Measurements from ENCODE around the gene SPATA9. TPM values are rescaled to one million over a fixed set of nuclear protein-coding genes. Genes with fewer than 3 reads are reported as not detected.
A peak's percentile ranks its signal among the peaks of the same experiment; 100 is the strongest.

The SPATA9 gene
- total RNA-seq, 1 experiment from 2014 or later, result not detected

DNA sequence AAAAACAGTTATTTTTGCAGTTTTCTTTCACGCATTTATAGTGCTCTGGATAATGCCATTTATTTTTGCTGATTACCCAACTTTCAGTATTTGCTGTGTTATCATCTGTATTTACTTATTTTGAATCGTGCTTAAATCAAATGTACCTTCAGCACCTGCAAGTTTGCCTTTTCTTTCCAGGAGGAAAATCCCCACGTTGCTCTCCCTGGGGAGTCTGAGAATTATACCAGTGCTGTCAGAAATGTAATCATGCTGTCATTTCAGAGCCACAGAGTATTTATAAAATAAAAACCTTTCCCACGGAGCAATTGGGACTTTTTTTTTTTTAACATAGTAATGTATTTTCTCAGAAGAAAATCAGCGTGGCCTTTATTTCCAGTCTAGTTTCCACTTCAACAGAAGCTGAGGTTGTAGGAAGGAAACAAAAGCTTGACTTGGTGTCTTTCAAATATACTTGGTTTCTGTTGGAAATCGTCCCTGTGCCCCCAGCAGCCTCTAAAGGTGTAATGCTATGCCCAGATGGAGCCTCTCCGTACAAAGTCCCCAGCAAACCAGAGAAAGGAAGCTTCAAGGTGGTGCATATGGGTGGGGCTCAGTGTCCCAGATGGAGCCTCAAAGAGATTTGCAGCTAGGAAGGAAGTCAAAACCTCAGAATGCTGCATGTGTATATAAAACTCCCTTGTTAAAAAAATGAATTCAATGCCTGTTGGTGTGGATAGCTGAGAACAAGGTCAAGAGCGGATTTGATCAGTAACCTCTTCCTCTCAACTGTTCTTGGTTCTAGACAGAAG lies 60.8 kb downstream of the SPATA9 start:
- Mint-ChIP-seq H3K9me3 (peaks cover 0 to 5% of the 10 kb centered on the region in 2 experiments; a peak in 2 of 5 replicates), H3K27me3 (ENCODE audit: low read depth) (peaks cover 65% of the 10 kb centered on the region), H3K27ac (no peak overlapping the region), H3K4me3 (peak overlapping the region; percentile 61 to 80), H3K36me3 (ENCODE audit: insufficient read depth in 1 of 3, low read depth in 3 of 3) (peaks cover 0 to 3% (median 0%) of the 10 kb centered on the region in 3 experiments; a peak in 2 of 7 replicates), H3K4me1 (peaks cover 14% of the 10 kb centered on the region in 2 experiments)
- Histone ChIP-seq H2AFZ (ENCODE audit: low read length) (no peak overlapping the region), H3K9ac (ENCODE audit: extremely low read depth, insufficient read length, low read length) (no peak overlapping the region), H3K79me2 (ENCODE audit: insufficient read depth, low read length) (no peaks in the 10 kb centered on the region), H4K5ac (ENCODE audit: insufficient read length, low read depth, low read length) (no peak overlapping the region), H3T11ph (ENCODE audit: low read length) (no peak overlapping the region), H3K79me1 (ENCODE audit: insufficient read depth, low read depth, low read length, poor library complexity, severe bottlenecking) (no peaks in the 10 kb centered on the region), H2BK20ac (ENCODE audit: low read depth, low read length, poor library complexity, severe bottlenecking) (no peak overlapping the region), H2BK120ac (ENCODE audit: low read depth, low read length, poor library complexity, severe bottlenecking) (no peak overlapping the region), H2BK12ac (ENCODE audit: insufficient read length, low read depth, low read length) (no peak overlapping the region), H3K14ac (ENCODE audit: insufficient read depth, low read length) (no peak overlapping the region), H2BK15ac (ENCODE audit: low read depth, low read length) (no peak overlapping the region), H4K91ac (ENCODE audit: insufficient read length, low read depth, low read length) (no peak overlapping the region), H3K56ac (ENCODE audit: insufficient read length, low read depth, low read length) (no peak overlapping the region), H3K4me2 (ENCODE audit: insufficient read depth, insufficient read length, low read length) (no peak overlapping the region), H3K4ac (ENCODE audit: low read depth, low read length) (no peak overlapping the region), H3K9me3 (ENCODE audit: control insufficient read depth, low read depth, low read length) (no peaks in the 10 kb centered on the region), H3K18ac (ENCODE audit: insufficient read length, low read depth, low read length) (no peak overlapping the region), H3K23ac (ENCODE audit: insufficient read length, low read depth, low read length) (no peak overlapping the region), H3K4me1 (ENCODE audit: insufficient read depth, low read length) (no peaks in the 10 kb centered on the region), H2BK5ac (ENCODE audit: insufficient read length, low read length) (no peak overlapping the region), H4K8ac (replicated peaks; ENCODE audit: insufficient read length, low read depth, low read length) (no peak overlapping the region), H4K20me1 (ENCODE audit: control insufficient read depth, insufficient read depth, insufficient read length) (no peaks in the 10 kb centered on the region), H2AK5ac (ENCODE audit: insufficient read length, low read length) (no peak overlapping the region), H3K27me3 (ENCODE audit: insufficient read depth, low read length) (peaks cover 23% of the 10 kb centered on the region), H3K23me2 (ENCODE audit: insufficient read length, low read depth, low read length, poor library complexity, severe bottlenecking) (peaks cover 13% of the 10 kb centered on the region), H3K27ac (ENCODE audit: insufficient read length, low read depth, low read length) (no peak overlapping the region)
- DNase-seq, result no peak
- no peak for TF ChIP-seq CTCF (conservative IDR thresholded peaks at IDR 0.05)
- no CpG with 5 or more reads among the region's 8 CpGs for WGBS (ENCODE audit: extremely low coverage, insufficient read length, low lambda C conversion rate)

Measured in H9 (cell line).